BJ (cell line): ENCODE measurements around the gene SUPT20HL2. TPM values are rescaled to one million over a fixed set of nuclear protein-coding genes. Genes with fewer than 3 reads are reported as not detected.
"Not testable (repeated sequence)": the region's sequence is repeated elsewhere in the genome, so short reads cannot be mapped to it uniquely, and the experiment has no call there.

Source experiments
- CTCF ChIA-PET: fragments of 350-600 bp; formaldehyde crosslinking; extraction: SDS; loops from one replicate; lab custom pipeline; 2021; ENCODE audit warnings: antibody characterized with exemption, inconsistent platforms; lab: Yijun Ruan, JAX
- POLR2A ChIA-PET: fragments of 300-600 bp; sonication (Branson Sonifier 250); formaldehyde crosslinking; extraction: SDS; loops from one replicate; lab custom pipeline; 2021; ENCODE audit warnings: antibody characterized with exemption; lab: Charles Lee
- DNase-seq: peaks from one replicate; pipeline ENCODE4 v3.0.0-alpha.2; 2011; ENCODE audit warnings: low read depth
- H3K27me3 ChIP-seq: 2 replicates; pipeline ENCODE4 v1.6.0; 2011; ENCODE audit warnings: low read length; ENCODE audit not compliant: control insufficient read depth, insufficient read depth
- H3K36me3 ChIP-seq: 2 replicates; pipeline ENCODE4 v1.5.1; 2011; ENCODE audit warnings: low read length; ENCODE audit not compliant: control insufficient read depth, insufficient read depth
- H3K4me3 ChIP-seq: 2 replicates; pipeline ENCODE4 v1.5.1; 2011; ENCODE audit warnings: low read depth, mild to moderate bottlenecking, control low read depth, low read length
- CTCF ChIP-seq: IDR thresholded peaks from 2 replicates; pipeline ENCODE4 v1.5.1; 2011; ENCODE audit warnings: low read depth, mild to moderate bottlenecking, control low read depth, inconsistent platforms, low read length, moderate library complexity; ENCODE audit not compliant: insufficient read depth
- polyA minus RNA-seq: library from RNA; depleted of rRNA, polyadenylated mRNA; stranded (reverse); fragments of >200 nt; gene quantifications from 2 replicates; pipeline ENCODE4 v1.2.3, GENCODE V29; 2011; rRNA and poly(A)+ RNA removed
- polyA plus RNA-seq: library from polyadenylated mRNA; depleted of rRNA; stranded (reverse); fragments of >200 nt; gene quantifications from 2 replicates; pipeline ENCODE4 v1.2.3, GENCODE V29; 2011; rRNA removed

SUPT20HL2 gene
- polyA plus RNA-seq (not detected in 2 replicates), polyA minus RNA-seq (not detected in 2 replicates)

GRCh38 chrX:24314019-24314635 is at the start of gene SUPT20HL2:
Gene SUPT20HL2 (minus strand): TSS chrX:24314069. CDS start chrX:24313315, 754 bp downstream.
- POLR2A ChIA-PET, result no interaction called here

GRCh38 chrX:24362089-24362745 is 48.3 kb upstream of the SUPT20HL2 start:
- H3K27me3 ChIP-seq, H3K4me3 ChIP-seq, DNase-seq, CTCF ChIA-PET, H3K36me3 ChIP-seq, POLR2A ChIA-PET: not testable (repeated sequence)

More at GRCh38 chrX:24314019-24314635, at the start of gene SUPT20HL2:
- no peaks in the 10 kb centered on the region for H3K27me3 ChIP-seq
- no peak for TF ChIP-seq CTCF
- no peak within 1 kb of the TSS for H3K4me3 ChIP-seq
- no peaks in the 10 kb centered on the region for H3K36me3 ChIP-seq
- DNase-seq, result no peak
- CTCF ChIA-PET, result no interaction called here

- POLR2A ChIA-PET, result no interaction called here
- Histone ChIP-seq H3K27me3 (no peaks in the 10 kb centered on the region), H3K36me3 (no peaks in the 10 kb centered on the region), H3K4me3 (no peak within 1 kb of the TSS)
- TF ChIP-seq CTCF, result no peak
- CTCF ChIA-PET, result no interaction called here
- no peak for DNase-seq
Measured at GRCh38 chrX:24360272-24360671, 46.4 kb upstream of the SUPT20HL2 start, which contains the start of gene SUPT20HL1. Gene SUPT20HL1 (plus strand): TSS chrX:24360639. CDS start chrX:24362761, 2,122 bp downstream.

GRCh38 chrX:24357106-24357505 is 43.2 kb upstream of the SUPT20HL2 start:
- POLR2A ChIA-PET, result no interaction called here
- DNase-seq, result no peak

GRCh38 chrX:24355095-24355494 is 41.2 kb upstream of the SUPT20HL2 start:
- ChIA-PET CTCF (interaction anchor here (0.6 to 0.8 kb wide), 2 partner anchors 95 to 367 kb away, joined by 3 read pairs; no protein-coding TSS in a partner anchor), POLR2A (no interaction called here)
- H3K27me3 ChIP-seq, result no peaks in the 10 kb centered on the region
- H3K4me3 ChIP-seq, result no peak overlapping the region
- DNase-seq, result no peak
- no peak for TF ChIP-seq CTCF
- H3K36me3 ChIP-seq, result no peaks in the 10 kb centered on the region

More at GRCh38 chrX:24357106-24357505, 43.2 kb upstream of the SUPT20HL2 start:
- H3K36me3 ChIP-seq, result no peaks in the 10 kb centered on the region
- no peaks in the 10 kb centered on the region for H3K27me3 ChIP-seq
- TF ChIP-seq CTCF, result no peak
- no peak overlapping the region for H3K4me3 ChIP-seq
- CTCF ChIA-PET, result interaction anchor here (1.6 to 2.8 kb wide), 2 partner anchors 8 to 14 kb away, joined by 3 to 11 read pairs; no protein-coding TSS in a partner anchor
